Measurements from ENCODE around the gene FBL.

DNA sequence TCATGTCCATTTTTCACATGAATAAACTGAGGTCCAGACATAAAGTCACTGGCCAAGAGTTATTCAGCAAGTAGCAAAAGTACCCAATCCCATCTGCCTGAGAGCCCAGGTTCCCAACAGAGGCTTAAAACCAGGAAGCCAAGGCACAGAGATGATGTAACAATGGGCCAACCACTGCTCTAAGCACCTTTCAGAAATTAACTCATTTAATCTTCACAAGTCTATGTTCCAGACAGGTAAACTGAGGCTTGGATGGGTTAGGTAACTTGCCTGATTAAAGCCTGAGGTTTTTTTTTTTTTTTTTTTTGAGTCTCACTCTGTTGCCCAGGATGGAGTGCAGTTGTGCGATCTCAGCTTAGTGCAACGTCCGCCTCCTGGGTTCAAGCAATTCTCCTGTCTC is 8.2 kb downstream of the FBL start:
- TF ChIP-seq CHD2 (IDR thresholded peaks at IDR 0.05; ENCODE audit: low read length), result no peak
- TF ChIP-seq, protein P1, sequence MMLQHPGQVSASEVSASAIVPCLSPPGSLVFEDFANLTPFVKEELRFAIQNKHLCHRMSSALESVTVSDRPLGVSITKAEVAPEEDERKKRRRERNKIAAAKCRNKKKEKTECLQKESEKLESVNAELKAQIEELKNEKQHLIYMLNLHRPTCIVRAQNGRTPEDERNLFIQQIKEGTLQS (IDR thresholded peaks at IDR 0.05; ENCODE audit: insufficient read depth, low read depth, low read length), result no peak
- TF ChIP-seq POLR2AphosphoS5 (IDR thresholded peaks at IDR 0.05; ENCODE audit: low read depth, low read length), result no peak
- no peak for TF ChIP-seq EP300 (IDR thresholded peaks at IDR 0.05; ENCODE audit: borderline replicate concordance in 1 of 2, low read depth in 2 of 2, low read length in 2 of 2)
- TF ChIP-seq, protein P2, sequence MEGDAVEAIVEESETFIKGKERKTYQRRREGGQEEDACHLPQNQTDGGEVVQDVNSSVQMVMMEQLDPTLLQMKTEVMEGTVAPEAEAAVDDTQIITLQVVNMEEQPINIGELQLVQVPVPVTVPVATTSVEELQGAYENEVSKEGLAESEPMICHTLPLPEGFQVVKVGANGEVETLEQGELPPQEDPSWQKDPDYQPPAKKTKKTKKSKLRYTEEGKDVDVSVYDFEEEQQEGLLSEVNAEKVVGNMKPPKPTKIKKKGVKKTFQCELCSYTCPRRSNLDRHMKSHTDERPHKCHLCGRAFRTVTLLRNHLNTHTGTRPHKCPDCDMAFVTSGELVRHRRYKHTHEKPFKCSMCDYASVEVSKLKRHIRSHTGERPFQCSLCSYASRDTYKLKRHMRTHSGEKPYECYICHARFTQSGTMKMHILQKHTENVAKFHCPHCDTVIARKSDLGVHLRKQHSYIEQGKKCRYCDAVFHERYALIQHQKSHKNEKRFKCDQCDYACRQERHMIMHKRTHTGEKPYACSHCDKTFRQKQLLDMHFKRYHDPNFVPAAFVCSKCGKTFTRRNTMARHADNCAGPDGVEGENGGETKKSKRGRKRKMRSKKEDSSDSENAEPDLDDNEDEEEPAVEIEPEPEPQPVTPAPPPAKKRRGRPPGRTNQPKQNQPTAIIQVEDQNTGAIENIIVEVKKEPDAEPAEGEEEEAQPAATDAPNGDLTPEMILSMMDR (IDR thresholded peaks at IDR 0.05; ENCODE audit: control extremely low read depth in 1 of 3, insufficient read depth in 1 of 3, low read depth in 1 of 3, low read length in 3 of 3), result no peak
- TF ChIP-seq POLR2A (IDR thresholded peaks at IDR 0.05; ENCODE audit: control extremely low read depth in 1 of 2, low read depth in 2 of 2, low read length in 2 of 2), result no peak
- no peak for TF ChIP-seq CEBPB (IDR thresholded peaks at IDR 0.05; ENCODE audit: low read depth, low read length)
- no peak for TF ChIP-seq POU5F1 (IDR thresholded peaks at IDR 0.05; ENCODE audit: low read depth, low read length)
- TF ChIP-seq RAD21 (IDR thresholded peaks at IDR 0.05 in 1 of 2, conservative IDR thresholded peaks at IDR 0.05 in 1 of 2; ENCODE audit: low read depth in 2 of 2, low read length in 2 of 2), result no peak
- TF ChIP-seq, protein P3, sequence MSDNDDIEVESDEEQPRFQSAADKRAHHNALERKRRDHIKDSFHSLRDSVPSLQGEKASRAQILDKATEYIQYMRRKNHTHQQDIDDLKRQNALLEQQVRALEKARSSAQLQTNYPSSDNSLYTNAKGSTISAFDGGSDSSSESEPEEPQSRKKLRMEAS (IDR thresholded peaks at IDR 0.05), result no peak
- no peak for TF ChIP-seq BRCA1 (IDR thresholded peaks at IDR 0.05; ENCODE audit: low read depth, low read length)
- no peak for TF ChIP-seq CHD1 (IDR thresholded peaks at IDR 0.05; ENCODE audit: low read depth, low read length)
